DOHH2 (cell line): ENCODE results near the gene KCNA1.

ENCODE experiments used
- H3F3A ChIP-seq: fragments of 200-600 bp; sonication (generic), shearing (Covaris generic); 2 replicates; pipeline ENCODE4 v1.6.0; 2016; ENCODE audit warnings: antibody characterized with exemption, mild to moderate bottlenecking; ENCODE audit not compliant: control insufficient read depth, insufficient read depth
- H3K27ac ChIP-seq: fragments of 200-600 bp; sonication (generic); 2 replicates; pipeline ENCODE4 v1.5.1; 2014; ENCODE audit warnings: low read depth, mild to moderate bottlenecking, low read length, moderate library complexity
- H3K27me3 ChIP-seq: fragments of 200-600 bp; sonication (generic); 2 replicates; pipeline ENCODE4 v1.6.1; 2014; ENCODE audit warnings: mild to moderate bottlenecking, low read length, mixed read lengths; ENCODE audit not compliant: control insufficient read depth
- H3K36me3 ChIP-seq: fragments of 200-600 bp; sonication (generic); 2 replicates; pipeline ENCODE4 v1.6.1; 2014; ENCODE audit warnings: mild to moderate bottlenecking, low read length, moderate library complexity, mixed read lengths; ENCODE audit not compliant: control insufficient read depth
- H3K4me1 ChIP-seq: fragments of 200-600 bp; sonication (generic); 2 replicates; pipeline ENCODE4 v1.6.1; 2014; ENCODE audit warnings: mild to moderate bottlenecking, low read length, mixed read lengths; ENCODE audit not compliant: control insufficient read depth
- H3K4me2 ChIP-seq: fragments of 200-600 bp; sonication (generic); 2 replicates; pipeline ENCODE4 v1.6.0; 2014; ENCODE audit warnings: mild to moderate bottlenecking, low read length, moderate library complexity
- H3K4me3 ChIP-seq: fragments of 200-600 bp; sonication (generic); 2 replicates; pipeline ENCODE4 v1.5.1; 2014; ENCODE audit warnings: mild to moderate bottlenecking, low read length, mixed read lengths
- H3K79me2 ChIP-seq: fragments of 200-600 bp; sonication (generic); 2 replicates; pipeline ENCODE4 v1.6.1; 2014; ENCODE audit warnings: mild to moderate bottlenecking, low read length, mixed read lengths; ENCODE audit not compliant: control insufficient read depth
- H3K9me2 ChIP-seq: fragments of 200-600 bp; sonication (generic); replicated peaks from 2 replicates; pipeline ENCODE4 v1.6.1; 2014; ENCODE audit warnings: mild to moderate bottlenecking, low read length, mixed read lengths; ENCODE audit not compliant: control insufficient read depth
- H3K9me3 ChIP-seq: fragments of 200-600 bp; sonication (generic); 2 replicates; pipeline ENCODE4 v1.6.1; 2014; ENCODE audit warnings: antibody characterized with exemption, low read length, mixed read lengths; ENCODE audit not compliant: control insufficient read depth, insufficient read depth
- H4K20me1 ChIP-seq: fragments of 200-600 bp; sonication (generic); 2 replicates; pipeline ENCODE4 v1.6.0; 2014; ENCODE audit warnings: low read depth, mild to moderate bottlenecking, antibody characterized with exemption, low read length, moderate library complexity; ENCODE audit not compliant: control insufficient read depth, insufficient read depth
- CTCF ChIP-seq: fragments of 200-600 bp; sonication (generic); IDR thresholded peaks from one replicate; pipeline ENCODE4 v1.5.1; 2014; ENCODE audit warnings: antibody characterized with exemption, mild to moderate bottlenecking, low read depth, low read length; ENCODE audit not compliant: poor library complexity, severe bottlenecking
- EZH2phosphoT487 ChIP-seq: fragments of 200-600 bp; sonication (generic); IDR thresholded peaks from 2 replicates; pipeline ENCODE4 v1.6.1; 2017; ENCODE audit warnings: borderline replicate concordance, mild to moderate bottlenecking, antibody characterized with exemption, low read length, moderate library complexity, mixed read lengths

KCNA1 gene

GRCh38 chr12:4905316-4905715 lies 4.4 kb upstream of the KCNA1 start:
- Histone ChIP-seq H3F3A (no peaks in the 10 kb centered on the region), H3K27ac (no peak overlapping the region), H3K4me3 (no peak overlapping the region), H3K4me1 (no peaks in the 10 kb centered on the region), H3K4me2 (no peak overlapping the region), H3K27me3 (peaks cover 35% of the 10 kb centered on the region), H3K79me2 (no peaks in the 10 kb centered on the region), H3K9me2 (no peaks in the 10 kb centered on the region), H3K36me3 (no peaks in the 10 kb centered on the region), H3K9me3 (no peaks in the 10 kb centered on the region), H4K20me1 (no peaks in the 10 kb centered on the region)
- no peak for TF ChIP-seq EZH2phosphoT487
- no peak for TF ChIP-seq CTCF

- H3K79me2 ChIP-seq, result no peaks in the 10 kb centered on the region
- H3K4me1 ChIP-seq, result no peaks in the 10 kb centered on the region
- no peaks in the 10 kb centered on the region for H3K9me3 ChIP-seq
- H3K4me3 ChIP-seq, result no peak overlapping the region
- no peaks in the 10 kb centered on the region for H4K20me1 ChIP-seq
- no peak overlapping the region for H3K27ac ChIP-seq
- H3K36me3 ChIP-seq, result no peaks in the 10 kb centered on the region
- no peaks in the 10 kb centered on the region for H3K9me2 ChIP-seq
- no peak for TF ChIP-seq EZH2phosphoT487
- TF ChIP-seq CTCF, result no peak
- no peaks in the 10 kb centered on the region for H3F3A ChIP-seq
- H3K4me2 ChIP-seq, result no peak overlapping the region
- H3K27me3 ChIP-seq, result peaks cover 34% of the 10 kb centered on the region
Measured at GRCh38 chr12:4908684-4909409, 858 bp upstream of the KCNA1 start.

GRCh38 chr12:4909410-4909733 lies 333 bp upstream of the KCNA1 start:
- Histone ChIP-seq H3K36me3 (no peaks in the 10 kb centered on the region), H3K27me3 (peaks cover 34% of the 10 kb centered on the region), H3K9me3 (no peaks in the 10 kb centered on the region), H3K9me2 (no peaks in the 10 kb centered on the region), H3K79me2 (no peaks in the 10 kb centered on the region), H3K27ac (no peak overlapping the region), H3K4me2 (no peak overlapping the region), H3K4me1 (no peaks in the 10 kb centered on the region), H4K20me1 (no peaks in the 10 kb centered on the region), H3F3A (no peaks in the 10 kb centered on the region), H3K4me3 (no peak overlapping the region)
- no peak for TF ChIP-seq EZH2phosphoT487
- TF ChIP-seq CTCF, result no peak
